ENCODE data around the gene TSPAN31.

- no peak for TF ChIP-seq CTCF (optimal IDR thresholded peaks at IDR 0.05 in 1 of 3, IDR thresholded peaks at IDR 0.05 in 1 of 3, conservative IDR thresholded peaks at IDR 0.05 in 1 of 3; ENCODE audit: extremely low read depth in 1 of 3, insufficient read depth in 2 of 3, low read length in 3 of 3)
- TF ChIP-seq EZH2 (IDR thresholded peaks at IDR 0.05; ENCODE audit: low read length), result no peak
Observed at GRCh38 chr12:57797933-57798332, 53.1 kb downstream of the TSPAN31 start.

Measured in keratinocyte (primary cell).